Measurements from ENCODE around the gene EHHADH. TPM values are rescaled to one million over a fixed set of nuclear protein-coding genes. Genes with fewer than 3 reads are reported as not detected.

Gene EHHADH
- total RNA-seq, 2 donors from 2014 or later: 35.5 to 43.8 TPM

GRCh38 chr3:185207931-185208746, 45.7 kb downstream of the EHHADH start:
- intact Hi-C loops (cut with DNase I, micrococcal nuclease): no loop called here
- no peak for DNase-seq
- ATAC-seq: no peak

GRCh38 chr3:185207481-185207880, 46.4 kb downstream of the EHHADH start:
- ATAC-seq (no peak), DNase-seq (no peak)

GRCh38 chr3:185205865-185206264, 48.0 kb downstream of the EHHADH start:
- no peak for ATAC-seq
- intact Hi-C loops (cut with DNase I, micrococcal nuclease): no loop called here

More at GRCh38 chr3:185207481-185207880, 46.4 kb downstream of the EHHADH start:
- intact Hi-C loops (cut with DNase I, micrococcal nuclease): no loop called here

GRCh38 chr3:185204894-185205293, 49.0 kb downstream of the EHHADH start:
- DNase-seq (no peak), ATAC-seq (no peak)
- intact Hi-C loops (cut with DNase I, micrococcal nuclease): no loop called here

More at GRCh38 chr3:185205865-185206264, 48.0 kb downstream of the EHHADH start:
- no peak for DNase-seq

- intact Hi-C loops (cut with DNase I, micrococcal nuclease): no loop called here
- DNase-seq (no peak), ATAC-seq (no peak)
Observed at GRCh38 chr3:185200639-185201038, 53.2 kb downstream of the EHHADH start.

- DNase-seq (no peak), ATAC-seq (no peak)
- intact Hi-C loops (cut with DNase I, micrococcal nuclease): no loop called here
Observed at GRCh38 chr3:185199671-185200070, 54.2 kb downstream of the EHHADH start.

GRCh38 chr3:185199206-185199605, 54.6 kb downstream of the EHHADH start:
- no peak for ATAC-seq
- no peak for DNase-seq
- intact Hi-C loops (cut with DNase I, micrococcal nuclease): no loop called here

- intact Hi-C loops (cut with DNase I, micrococcal nuclease): no loop called here
Observed at GRCh38 chr3:185197068-185197467, 56.8 kb downstream of the EHHADH start.

GRCh38 chr3:185195652-185196051, 58.2 kb downstream of the EHHADH start:
- ATAC-seq: no peak
- DNase-seq: no peak
- intact Hi-C loops (cut with DNase I, micrococcal nuclease): no loop called here

More at GRCh38 chr3:185197068-185197467, 56.8 kb downstream of the EHHADH start:
- ATAC-seq (no peak), DNase-seq (no peak)

GRCh38 chr3:185188816-185189215, 65.0 kb downstream of the EHHADH start:
- intact Hi-C loops (cut with DNase I, micrococcal nuclease): no loop called here

GRCh38 chr3:185187391-185187790, 66.5 kb downstream of the EHHADH start:
- no peak for DNase-seq
- ATAC-seq: no peak

More at GRCh38 chr3:185188816-185189215, 65.0 kb downstream of the EHHADH start:
- ATAC-seq (no peak), DNase-seq (no peak)

GRCh38 chr3:185176750-185177359, 77.0 kb downstream of the EHHADH start:
- intact Hi-C loops (cut with DNase I, micrococcal nuclease): loop anchor here in 1 of 2 donors (5.0 to 10.0 kb wide), 2 partner anchors 105 to 302 kb away; no protein-coding TSS in a partner anchor
- ATAC-seq (no peak), DNase-seq (peak in 1 of 2 donors; percentile 52)

More at GRCh38 chr3:185187391-185187790, 66.5 kb downstream of the EHHADH start:
- intact Hi-C loops (cut with DNase I, micrococcal nuclease): no loop called here

- intact Hi-C loops (cut with DNase I, micrococcal nuclease): loop anchor here in 1 of 2 donors (5.0 to 10.0 kb wide), 2 partner anchors 103 to 301 kb away; no protein-coding TSS in a partner anchor
- ATAC-seq (peak; percentile 97), DNase-seq (peak; percentile 69 to 90)
Observed at GRCh38 chr3:185175370-185175987, 78.4 kb downstream of the EHHADH start.

GRCh38 chr3:185172086-185173049, 81.5 kb downstream of the EHHADH start:
- no peak for ATAC-seq
- intact Hi-C loops (cut with DNase I, micrococcal nuclease): loop anchor here in 1 of 2 donors (10.0 kb wide), 1 partner anchor 298 kb away; no protein-coding TSS in a partner anchor
- DNase-seq: no peak

GRCh38 chr3:185164428-185165217, 89.2 kb downstream of the EHHADH start:
- intact Hi-C loops (cut with DNase I, micrococcal nuclease): no loop called here
- DNase-seq: no peak
- ATAC-seq: peak; percentile 55

- intact Hi-C loops (cut with DNase I, micrococcal nuclease): no loop called here
- ATAC-seq (no peak), DNase-seq (no peak)
Observed at GRCh38 chr3:185162634-185163033, 91.2 kb downstream of the EHHADH start.

- intact Hi-C loops (cut with DNase I, micrococcal nuclease): no loop called here
- ATAC-seq (no peak), DNase-seq (no peak)
Observed at GRCh38 chr3:185161761-185162160, 92.1 kb downstream of the EHHADH start.

GRCh38 chr3:185157347-185157746, 96.5 kb downstream of the EHHADH start:
- intact Hi-C loops (cut with DNase I, micrococcal nuclease): no loop called here
- ATAC-seq (no peak), DNase-seq (no peak)
